Fibroblast of skin of left biceps (primary cell): ENCODE results near the gene ESR1.

Source experiments
- DNase-seq, 2 experiments: peaks; one replicate each; pipeline ENCODE4 v3.0.0-alpha.2; 2013; ENCODE audit warnings: low read depth in 2 of 2

ESR1 gene

DNA sequence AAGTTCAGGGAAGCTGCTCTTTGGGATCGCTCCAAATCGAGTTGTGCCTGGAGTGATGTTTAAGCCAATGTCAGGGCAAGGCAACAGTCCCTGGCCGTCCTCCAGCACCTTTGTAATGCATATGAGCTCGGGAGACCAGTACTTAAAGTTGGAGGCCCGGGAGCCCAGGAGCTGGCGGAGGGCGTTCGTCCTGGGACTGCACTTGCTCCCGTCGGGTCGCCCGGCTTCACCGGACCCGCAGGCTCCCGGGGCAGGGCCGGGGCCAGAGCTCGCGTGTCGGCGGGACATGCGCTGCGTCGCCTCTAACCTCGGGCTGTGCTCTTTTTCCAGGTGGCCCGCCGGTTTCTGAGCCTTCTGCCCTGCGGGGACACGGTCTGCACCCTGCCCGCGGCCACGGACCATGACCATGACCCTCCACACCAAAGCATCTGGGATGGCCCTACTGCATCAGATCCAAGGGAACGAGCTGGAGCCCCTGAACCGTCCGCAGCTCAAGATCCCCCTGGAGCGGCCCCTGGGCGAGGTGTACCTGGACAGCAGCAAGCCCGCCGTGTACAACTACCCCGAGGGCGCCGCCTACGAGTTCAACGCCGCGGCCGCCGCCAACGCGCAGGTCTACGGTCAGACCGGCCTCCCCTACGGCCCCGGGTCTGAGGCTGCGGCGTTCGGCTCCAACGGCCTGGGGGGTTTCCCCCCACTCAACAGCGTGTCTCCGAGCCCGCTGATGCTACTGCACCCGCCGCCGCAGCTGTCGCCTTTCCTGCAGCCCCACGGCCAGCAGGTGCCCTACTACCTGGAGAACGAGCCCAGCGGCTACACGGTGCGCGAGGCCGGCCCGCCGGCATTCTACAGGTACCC lies at the start of gene ESR1:
Gene ESR1 (plus strand): TSS at position 170 of the 858 bp plus-strand sequence. CDS start 231 bp downstream, at position 401.
- no peak for DNase-seq

GRCh38 chr6:151760486-151760885 lies 47.0 kb upstream of the ESR1 start:
- DNase-seq: no peak

GRCh38 chr6:151761851-151762250 lies 45.6 kb upstream of the ESR1 start:
- DNase-seq: no peak

- DNase-seq: no peak
Measured at GRCh38 chr6:151762817-151763216, 44.7 kb upstream of the ESR1 start.

- no peak for DNase-seq
Measured at GRCh38 chr6:151763303-151763702, 44.2 kb upstream of the ESR1 start.

DNA sequence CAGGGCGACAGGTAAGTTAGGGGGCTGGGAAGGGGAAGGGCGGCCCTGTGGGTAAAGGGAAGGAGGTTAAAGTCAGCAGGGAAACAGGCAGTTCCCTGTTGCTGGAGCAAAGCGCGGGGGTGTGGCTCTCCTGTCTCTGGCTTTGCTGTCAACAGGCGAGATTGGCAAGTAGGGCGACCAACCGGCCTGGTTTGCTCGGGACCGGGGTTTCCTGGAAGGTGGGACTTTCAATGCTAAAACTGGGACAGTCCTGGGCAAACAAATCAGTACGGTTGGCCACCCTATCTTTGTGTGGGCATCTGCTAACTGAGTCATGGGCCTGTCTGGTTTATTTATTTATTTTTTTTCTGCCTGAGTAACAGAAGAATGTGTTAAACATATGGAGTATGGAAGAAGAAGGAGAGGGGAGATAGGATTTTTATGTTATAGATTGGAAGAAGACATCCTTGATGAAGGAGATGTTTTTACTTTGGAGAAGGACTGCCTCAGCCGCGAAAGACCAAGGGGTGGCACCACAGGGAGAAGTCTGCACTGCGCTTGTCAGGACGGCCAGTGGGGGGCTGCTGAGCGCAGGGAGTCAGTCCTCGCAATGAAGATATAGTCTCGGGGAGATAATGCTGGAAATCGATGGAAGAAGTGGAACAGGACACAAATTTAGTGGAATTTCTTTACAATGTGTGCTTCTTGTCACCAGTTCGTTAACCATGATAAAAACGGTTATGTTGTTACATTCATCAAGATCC lies 43.4 kb upstream of the ESR1 start:
- DNase-seq: peak in 1 of 2 experiments; percentile 21

DNA sequence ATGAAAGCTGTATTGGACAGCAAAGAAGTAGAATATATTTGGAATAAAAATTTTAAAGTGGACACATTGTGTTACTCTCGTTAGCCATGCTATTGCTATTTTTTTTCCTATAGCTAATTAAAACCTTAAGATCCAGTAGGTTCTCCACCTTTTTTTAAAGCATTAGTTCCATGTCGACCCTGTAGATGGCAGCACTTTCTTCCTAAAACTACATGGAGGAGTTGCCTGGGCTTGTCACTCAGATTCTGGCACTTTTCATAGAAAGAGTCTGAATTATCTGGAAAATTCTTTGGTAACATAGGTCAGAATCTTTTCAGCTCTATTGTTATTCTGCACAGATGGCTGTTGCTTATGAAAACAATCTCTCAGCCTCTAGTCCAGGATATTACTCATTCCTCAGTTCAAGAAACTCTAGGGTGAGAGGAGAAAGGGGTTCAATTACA lies 42.0 kb upstream of the ESR1 start:
- DNase-seq: peak; percentile 51 to 60

GRCh38 chr6:151772446-151772845 lies 35.0 kb upstream of the ESR1 start:
- DNase-seq: no peak

- no peak for DNase-seq
Measured at GRCh38 chr6:151773382-151773781, 34.1 kb upstream of the ESR1 start.

GRCh38 chr6:151782560-151782959 lies 24.9 kb upstream of the ESR1 start:
- DNase-seq: no peak

DNA sequence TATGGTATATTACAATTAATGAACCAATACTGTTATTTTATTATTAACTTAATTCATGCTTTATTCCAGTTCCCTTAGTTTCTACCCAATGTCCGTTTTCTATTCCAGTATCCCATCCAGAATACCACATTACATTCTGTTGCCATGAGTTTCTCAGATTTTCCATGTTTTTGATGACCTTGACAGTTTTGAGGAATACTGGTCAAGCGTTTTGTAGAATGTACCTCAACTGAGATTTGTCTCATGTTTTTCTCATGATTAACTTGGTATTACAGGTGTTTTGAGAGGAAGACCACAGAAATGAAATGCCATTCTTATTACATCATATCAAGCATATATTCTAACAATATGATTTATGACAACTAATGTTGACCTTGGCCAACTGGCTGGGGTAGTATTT lies 23.8 kb upstream of the ESR1 start:
- no peak for DNase-seq

DNA sequence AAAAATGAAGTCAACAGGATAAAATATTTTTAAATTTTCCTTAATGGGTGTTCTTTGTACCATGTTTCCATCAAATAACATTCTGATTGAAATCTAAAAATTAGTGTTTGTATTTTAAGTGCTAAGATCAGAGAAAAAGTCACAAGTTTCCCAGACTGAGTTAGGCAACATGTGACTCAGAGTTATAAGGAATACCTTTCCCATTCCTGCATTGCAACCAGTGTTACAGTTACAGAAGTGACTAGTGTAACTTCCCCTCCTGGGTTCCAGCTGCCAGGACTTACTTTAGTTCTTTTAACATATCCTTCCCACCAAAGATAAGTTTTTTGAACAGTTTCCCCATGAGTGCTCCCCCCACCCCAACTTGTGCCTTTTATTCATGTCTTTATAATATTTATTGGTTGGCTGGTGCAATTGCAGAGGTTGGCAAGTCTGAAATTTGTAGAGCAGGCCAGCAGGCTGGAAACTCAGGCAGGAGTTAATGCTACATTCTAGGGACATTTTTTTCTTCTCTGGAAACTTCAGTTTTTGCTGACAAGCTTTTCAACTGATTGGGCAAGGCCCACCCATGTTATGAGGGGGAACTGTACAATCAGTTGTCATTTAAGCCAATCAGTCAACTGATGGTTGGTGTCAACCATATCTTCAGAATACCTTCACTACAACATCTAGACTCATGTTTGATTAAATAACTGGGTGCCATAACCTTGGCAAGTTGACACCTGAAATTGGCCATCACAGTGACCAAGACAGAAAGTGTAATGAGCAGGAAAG lies 22.9 kb upstream of the ESR1 start:
- no peak for DNase-seq

GRCh38 chr6:151796842-151797530 lies 10.5 kb upstream of the ESR1 start:
- no peak for DNase-seq

DNA sequence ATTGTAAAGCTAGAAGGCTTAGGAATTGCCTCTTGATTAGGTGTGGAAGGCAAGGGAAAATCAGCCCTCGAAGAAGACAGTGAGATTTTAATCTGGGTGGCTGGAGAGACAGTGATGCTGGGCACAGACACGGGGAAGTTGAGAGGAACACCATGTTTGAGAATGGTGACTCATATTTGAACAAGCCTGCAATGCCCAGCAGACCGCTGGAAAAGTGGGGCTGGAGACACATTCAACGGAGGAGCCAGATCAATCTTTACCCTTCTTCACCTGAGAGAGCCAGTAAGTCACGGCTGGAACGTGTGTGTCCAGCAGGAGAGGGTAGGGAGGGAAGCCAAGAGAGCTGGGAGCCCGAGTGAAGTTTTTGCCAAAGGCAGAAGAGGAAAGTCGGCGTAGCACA lies 3.7 kb upstream of the ESR1 start:
- no peak for DNase-seq

DNA sequence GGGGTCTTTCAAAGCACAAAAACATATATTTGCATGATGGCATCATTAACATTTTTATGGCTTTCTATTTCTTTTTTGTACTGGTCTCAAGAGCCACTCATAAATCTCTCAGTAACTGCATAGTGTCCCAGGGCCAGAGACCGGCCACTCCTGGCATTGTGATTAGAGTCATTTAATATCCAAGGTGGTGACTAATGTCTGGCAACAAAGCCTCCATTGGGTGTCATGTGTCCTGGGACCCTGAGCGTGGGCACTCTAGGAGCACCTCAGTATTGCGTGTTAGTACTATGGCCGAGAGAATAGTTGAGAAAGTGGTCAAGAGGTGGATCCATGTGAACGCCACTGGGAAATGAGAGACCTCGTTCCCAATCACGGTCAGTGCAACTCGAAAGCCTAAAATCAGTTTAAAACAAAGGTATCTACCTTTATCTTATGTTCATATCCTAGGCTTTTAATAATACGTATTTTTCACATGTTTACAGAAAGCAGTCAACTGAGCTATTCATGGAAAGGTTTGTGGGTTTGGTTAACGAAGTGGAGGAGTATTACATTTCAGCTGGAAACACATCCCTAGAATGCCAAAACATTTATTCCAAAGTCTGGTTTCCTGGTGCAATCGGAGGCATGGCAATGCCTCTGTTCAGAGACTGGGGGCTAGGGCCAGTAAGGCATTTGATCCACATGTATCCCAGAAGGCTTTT lies 2.7 kb upstream of the ESR1 start:
- DNase-seq: no peak

DNA sequence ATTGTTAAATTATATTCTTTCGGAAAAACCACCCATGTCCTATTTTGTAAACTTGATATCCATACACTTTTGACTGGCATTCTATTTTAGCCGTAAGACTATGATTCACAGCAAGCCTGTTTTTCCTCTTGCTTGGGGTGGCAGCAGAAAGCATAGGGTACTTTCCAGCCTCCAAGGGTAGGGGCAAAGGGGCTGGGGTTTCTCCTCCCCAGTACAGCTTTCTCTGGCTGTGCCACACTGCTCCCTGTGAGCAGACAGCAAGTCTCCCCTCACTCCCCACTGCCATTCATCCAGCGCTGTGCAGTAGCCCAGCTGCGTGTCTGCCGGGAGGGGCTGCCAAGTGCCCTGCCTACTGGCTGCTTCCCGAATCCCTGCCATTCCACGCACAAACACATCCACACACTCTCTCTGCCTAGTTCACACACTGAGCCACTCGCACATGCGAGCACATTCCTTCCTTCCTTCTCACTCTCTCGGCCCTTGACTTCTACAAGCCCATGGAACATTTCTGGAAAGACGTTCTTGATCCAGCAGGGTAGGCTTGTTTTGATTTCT lies 2.1 kb upstream of the ESR1 start:
- no peak for DNase-seq

GRCh38 chr6:151806757-151807512 lies 547 bp upstream of the ESR1 start:
- no peak for DNase-seq

GRCh38 chr6:151808371-151809241 lies 1.1 kb downstream of the ESR1 start:
- DNase-seq: no peak

DNA sequence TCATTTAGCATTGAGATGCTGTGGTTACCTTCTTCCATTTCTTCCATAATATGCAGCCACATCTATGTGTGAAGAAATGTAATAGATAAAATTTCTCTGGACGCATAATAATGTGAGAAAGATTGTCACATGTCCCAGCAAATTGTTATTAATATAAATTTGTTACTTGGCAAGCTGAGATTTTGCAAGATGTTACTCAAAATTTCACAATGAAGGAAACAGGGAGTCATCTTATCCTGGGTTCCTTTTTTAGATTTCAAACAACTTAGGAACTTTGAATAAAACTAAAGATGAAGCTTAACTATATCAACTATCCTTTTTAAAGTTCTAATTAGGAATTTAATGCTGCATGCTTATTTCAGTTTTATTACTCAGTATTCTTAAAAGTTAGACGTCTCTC lies 3.6 kb downstream of the ESR1 start:
- no peak for DNase-seq
